A549 (cell line): ENCODE results near the gene ADARB1.

ENCODE experiments used
- CBX8 ChIP-seq: fragments of 200-600 bp; sonication (generic); IDR thresholded peaks from 2 replicates; pipeline ENCODE4 v1.6.1; 2016
- CTCF ChIP-seq: fragments of >200 bp; sonication (Bioruptor Twin); formaldehyde crosslinking; IDR thresholded peaks from 3 replicates; pipeline ENCODE4 v1.5.1; 2016
- EHMT2 ChIP-seq: fragments of 200-600 bp; sonication (generic); IDR thresholded peaks from 2 replicates; pipeline ENCODE4 v1.6.1; 2016; ENCODE audit warnings: antibody characterized with exemption, low read depth, mild to moderate bottlenecking, moderate library complexity
- EP300 ChIP-seq, 2 experiments: fragments of >200 bp; sonication (Bioruptor Twin); formaldehyde crosslinking; IDR thresholded peaks; 2 replicates in 1 of 2; 3 replicates in 1 of 2; pipeline ENCODE4 v1.6.1; 2016 to 2017
- HES2 ChIP-seq: fragments of >200 bp; sonication (Bioruptor Twin); formaldehyde crosslinking; IDR thresholded peaks from 2 replicates; pipeline ENCODE4 v1.6.1; 2016
- HMGXB4 ChIP-seq: fragments of 250-450 bp; sonication (Bioruptor Pico); IDR thresholded peaks from 2 replicates; pipeline ENCODE4 v1.5.0; 2021; ENCODE audit warnings: mild to moderate bottlenecking, moderate library complexity, borderline replicate concordance
- JUN ChIP-seq, 2 experiments: fragments of >200 bp; sonication (Bioruptor Twin); formaldehyde crosslinking; IDR thresholded peaks; 2 replicates in 1 of 2; 3 replicates in 1 of 2; pipeline ENCODE4 v1.6.1; 2016 to 2017
- KDM5A ChIP-seq: fragments of 200-600 bp; sonication (generic); IDR thresholded peaks from 2 replicates; pipeline ENCODE4 v1.6.1; 2016; ENCODE audit warnings: antibody characterized with exemption, mild to moderate bottlenecking
- MYC ChIP-seq: IDR thresholded peaks from 2 replicates; pipeline ENCODE4 v1.6.1; 2012; ENCODE audit warnings: mild to moderate bottlenecking, inconsistent platforms, low read length, improper control_type of control experiment, borderline replicate concordance
- RFX5 ChIP-seq: fragments of 450-650 bp; IDR thresholded peaks from 2 replicates; pipeline ENCODE4 v1.7.1; 2014; ENCODE audit warnings: antibody characterized with exemption, mild to moderate bottlenecking, moderate library complexity
- TFCP2L1 ChIP-seq: fragments of 250-450 bp; sonication (Bioruptor Pico); IDR thresholded peaks from 2 replicates; pipeline ENCODE4 v1.5.0; 2021; ENCODE audit warnings: mild to moderate bottlenecking

GRCh38 chr21:45264912-45265515, 190.6 kb downstream of the ADARB1 start:
- TF ChIP-seq HMGXB4 (CRISPR knock-in tag), result no peak
- no peak for TF ChIP-seq KDM5A
- TF ChIP-seq EP300 (IDR thresholded peaks at IDR 0.05), result no peak
- no peak for TF ChIP-seq CBX8
- no peak for TF ChIP-seq CTCF
- no peak for TF ChIP-seq TFCP2L1 (CRISPR knock-in tag)
- TF ChIP-seq RFX5, result no peak
- no peak for TF ChIP-seq MYC
- no peak for TF ChIP-seq JUN (IDR thresholded peaks at IDR 0.05)
- no peak for TF ChIP-seq EHMT2
- TF ChIP-seq HES2, result no peak
